K562 (cell line): ENCODE data around the gene GSTM1. TPM values are rescaled to one million over a fixed set of nuclear protein-coding genes. Genes with fewer than 3 reads are reported as not detected.

Experiments
- CREM ChIP-seq: IDR thresholded peaks from 2 replicates; pipeline ENCODE4 v1.6.1; 2014; ENCODE audit warnings: antibody characterized with exemption, low read depth
- DNMT1 ChIP-seq: fragments of 450-650 bp; IDR thresholded peaks from 2 replicates; pipeline ENCODE4 v1.6.1; 2016; ENCODE audit warnings: antibody characterized with exemption, mild to moderate bottlenecking
- HDAC2 ChIP-seq: fragments of 450-650 bp; IDR thresholded peaks from 2 replicates; pipeline ENCODE4 v1.6.1; 2016; ENCODE audit warnings: mild to moderate bottlenecking
- KLF16 ChIP-seq: IDR thresholded peaks from 2 replicates; pipeline ENCODE4 v1.6.1; 2016; ENCODE audit warnings: antibody characterized with exemption
- MAFK ChIP-seq: IDR thresholded peaks from 2 replicates; pipeline ENCODE4 v1.6.1; 2011; ENCODE audit warnings: low read length, improper control_type of control experiment
- MYC ChIP-seq, 2 experiments: fragments of 250-450 bp in 1 of 2; sonication (Bioruptor Pico) in 1 of 2; IDR thresholded peaks; 2 replicates each; pipeline versions ENCODE4 v1.5.1 to v1.6.1; 2012 to 2021; ENCODE audit warnings: low read depth in 2 of 2, borderline replicate concordance in 1 of 2, improper control_type of control experiment in 1 of 2, low read length in 1 of 2, mild to moderate bottlenecking in 1 of 2, moderate library complexity in 1 of 2
- MYNN ChIP-seq, 2 experiments: sonication (generic); formaldehyde crosslinking in 1 of 2; IDR thresholded peaks; 2 replicates each; pipeline versions ENCODE4 v1.5.0 to v1.6.1; 2016 to 2020; ENCODE audit warnings: antibody characterized with exemption in 1 of 2, missing genetic modification reagents in 1 of 2
- NEUROD1 ChIP-seq: fragments of 150-350 bp; IDR thresholded peaks from 2 replicates; pipeline ENCODE4 v1.6.1; 2014; ENCODE audit warnings: borderline replicate concordance, low read length, low read depth; ENCODE audit not compliant: partially characterized antibody
- NONO ChIP-seq, 2 experiments: fragments of 200-400 bp in 1 of 2; fragments of 450-650 bp in 1 of 2; formaldehyde crosslinking in 1 of 2; IDR thresholded peaks; 2 replicates each; pipeline ENCODE4 v1.6.1; 2017; ENCODE audit warnings: low read depth in 2 of 2, mild to moderate bottlenecking in 2 of 2, moderate library complexity in 2 of 2, low read length in 1 of 2
- POLR2B ChIP-seq: fragments of 450-650 bp; IDR thresholded peaks from 2 replicates; pipeline ENCODE4 v1.6.1; 2018; ENCODE audit warnings: low read depth; ENCODE audit not compliant: partially characterized antibody
- RB1 ChIP-seq: fragments of 450-650 bp; IDR thresholded peaks from 2 replicates; pipeline ENCODE4 v1.6.1; 2017; ENCODE audit warnings: low read depth, mild to moderate bottlenecking
- RCOR1 ChIP-seq, 2 experiments: IDR thresholded peaks; 2 replicates each; pipeline ENCODE4 v1.6.1; 2012; ENCODE audit warnings: low read depth in 2 of 2, low read length in 2 of 2, borderline replicate concordance in 1 of 2, improper control_type of control experiment in 1 of 2
- SMC3 ChIP-seq: conservative IDR thresholded peaks from 2 replicates; pipeline ENCODE4 v1.6.1; 2011; ENCODE audit warnings: low read depth, low read length, improper control_type of control experiment; ENCODE audit not compliant: insufficient read depth
- SNIP1 ChIP-seq: fragments of 450-650 bp; IDR thresholded peaks from 2 replicates; pipeline ENCODE4 v1.7.1; 2017; ENCODE audit warnings: low read depth, mild to moderate bottlenecking
- SPI1 ChIP-seq: IDR thresholded peaks from 2 replicates; pipeline ENCODE4 v1.6.1; 2011; ENCODE audit warnings: low read depth, low read length, control low read depth, borderline replicate concordance
- SRF ChIP-seq, 2 experiments: fragments of 250-450, 450-650 bp in 1 of 2; sonication (Bioruptor Pico) in 1 of 2; sonication (generic) in 1 of 2; formaldehyde crosslinking; IDR thresholded peaks; 2 replicates each; pipeline versions ENCODE4 v1.5.0 to v1.5.1; 2020 to 2022; ENCODE audit warnings: mild to moderate bottlenecking in 1 of 2, missing genetic modification reagents in 1 of 2
- ZBTB17 ChIP-seq: fragments of 450-650 bp; formaldehyde crosslinking; IDR thresholded peaks from 2 replicates; pipeline ENCODE4 v1.4.0; 2020; ENCODE audit warnings: mild to moderate bottlenecking
- ZFPM2 ChIP-seq: fragments of 250-450 bp; sonication (Bioruptor Pico); IDR thresholded peaks from 2 replicates; pipeline ENCODE4 v1.5.1; 2022; ENCODE audit warnings: mild to moderate bottlenecking
- ZNF197 ChIP-seq: fragments of 200-800 bp; sonication (Bioruptor generic); IDR thresholded peaks from 2 replicates; pipeline ENCODE4 v1.6.1; 2016; ENCODE audit warnings: low read depth, missing genetic modification characterization, missing compliant biosample characterization
- ZNF212 ChIP-seq: fragments of 450-650 bp; formaldehyde crosslinking; IDR thresholded peaks from 2 replicates; pipeline ENCODE4 v1.4.0; 2020; ENCODE audit warnings: mild to moderate bottlenecking
- ZNF644 ChIP-seq: fragments of 200-800 bp; sonication (Bioruptor generic); IDR thresholded peaks from 2 replicates; pipeline ENCODE4 v1.6.1; 2016; ENCODE audit warnings: low read depth, missing genetic modification characterization, missing compliant biosample characterization
- polyA plus RNA-seq, 8 experiments: library from polyadenylated mRNA; depleted of rRNA in 4 of 8; stranded (reverse) in 5 of 8; unstranded in 3 of 8; fragments of >200 nt; fragmentation: Nextera tagmentation in 2 of 8; fragmentation: Illumina TruSeq in 1 of 8; extraction: Ambion mirVana in 2 of 8; extraction: Trizol in 1 of 8; gene quantifications; 2 replicates each; pipeline versions ENCODE4 v1.2.1 to v1.2.3, GENCODE V29; 2011 to 2014; ENCODE audit warnings: inconsistent platforms in 1 of 8, missing spikeins in 1 of 8
- total RNA-seq, 7 experiments: library from RNA; depleted of rRNA in 6 of 7; stranded (reverse); fragments of >200 nt in 6 of 7; fragmentation: Illumina TruSeq in 2 of 7; extraction: Trizol in 2 of 7; gene quantifications; 2 replicates each; pipeline versions ENCODE4 v1.2.1 to v1.2.3, GENCODE V29; 2011 to 2021; ENCODE audit warnings: low replicate concordance in 1 of 7
- TF ChIP-seq, protein P1 (sequence below): sonication (generic); formaldehyde crosslinking; IDR thresholded peaks from 2 replicates; pipeline ENCODE4 v1.8.0; 2022; ENCODE audit warnings: mild to moderate bottlenecking, missing genetic modification reagents
- TF ChIP-seq, protein P2 (sequence below), 2 experiments: fragments of 250-450 bp in 1 of 2; fragments of 450-650 bp in 1 of 2; sonication (Bioruptor Pico) in 1 of 2; IDR thresholded peaks; 2 replicates each; pipeline versions ENCODE4 v1.6.1 to v1.8.0; 2016 to 2021; ENCODE audit warnings: mild to moderate bottlenecking in 2 of 2, moderate library complexity in 2 of 2, missing compliant biosample characterization in 1 of 2, missing genetic modification characterization in 1 of 2
- TF ChIP-seq, protein P3 (sequence below): fragments of 450-650 bp; formaldehyde crosslinking; IDR thresholded peaks from 2 replicates; pipeline ENCODE4 v1.4.0; 2020; ENCODE audit warnings: mild to moderate bottlenecking, moderate library complexity

GSTM1 gene
- total and polyA plus RNA-seq, 9 of the 15 experiments (the other 6 are each of a cell fraction or from before 2014, with no cell fraction given): not detected

DNA sequence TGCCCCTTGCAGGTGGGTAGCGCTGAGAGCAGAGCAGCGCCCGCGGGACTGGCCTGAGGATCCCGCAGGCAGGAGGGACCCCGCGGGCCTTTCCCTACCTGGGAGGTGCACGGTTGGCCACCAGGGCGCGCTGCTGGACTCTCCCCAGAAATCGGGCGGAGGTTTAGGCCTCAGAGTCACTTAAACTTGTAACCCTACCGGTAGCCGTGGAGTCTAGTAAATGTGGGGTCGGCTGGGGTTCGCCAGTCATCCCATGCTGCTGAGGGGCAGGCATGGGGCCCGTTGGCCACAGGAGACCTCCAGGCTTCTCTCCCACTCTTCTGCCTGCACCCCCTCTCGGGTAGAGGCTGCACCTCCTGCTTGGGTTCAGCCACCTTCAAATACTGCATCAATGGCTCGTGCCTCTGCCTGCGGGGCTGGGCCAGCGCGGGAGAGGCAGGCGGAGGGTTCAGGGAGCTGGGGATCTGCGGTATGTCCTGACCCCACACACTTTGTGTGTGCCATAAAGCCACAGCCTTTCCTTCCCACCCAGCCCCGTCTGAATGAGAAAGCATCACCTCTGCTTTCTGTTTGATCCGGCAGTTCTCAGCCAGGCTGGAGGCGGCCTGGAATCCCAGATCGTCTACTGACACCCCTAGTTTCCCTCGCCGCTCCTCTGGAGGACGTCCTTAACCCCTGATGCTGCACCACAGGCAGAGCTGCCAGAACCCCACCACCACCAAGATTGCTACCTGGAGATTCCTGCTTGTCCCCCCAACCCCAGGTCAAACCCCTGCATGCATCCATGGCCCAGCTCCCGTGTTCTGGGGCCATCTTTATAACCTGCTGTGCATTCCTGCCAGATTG, 44.0 kb upstream of the GSTM1 start (continued):
- TF ChIP-seq, protein P1, sequence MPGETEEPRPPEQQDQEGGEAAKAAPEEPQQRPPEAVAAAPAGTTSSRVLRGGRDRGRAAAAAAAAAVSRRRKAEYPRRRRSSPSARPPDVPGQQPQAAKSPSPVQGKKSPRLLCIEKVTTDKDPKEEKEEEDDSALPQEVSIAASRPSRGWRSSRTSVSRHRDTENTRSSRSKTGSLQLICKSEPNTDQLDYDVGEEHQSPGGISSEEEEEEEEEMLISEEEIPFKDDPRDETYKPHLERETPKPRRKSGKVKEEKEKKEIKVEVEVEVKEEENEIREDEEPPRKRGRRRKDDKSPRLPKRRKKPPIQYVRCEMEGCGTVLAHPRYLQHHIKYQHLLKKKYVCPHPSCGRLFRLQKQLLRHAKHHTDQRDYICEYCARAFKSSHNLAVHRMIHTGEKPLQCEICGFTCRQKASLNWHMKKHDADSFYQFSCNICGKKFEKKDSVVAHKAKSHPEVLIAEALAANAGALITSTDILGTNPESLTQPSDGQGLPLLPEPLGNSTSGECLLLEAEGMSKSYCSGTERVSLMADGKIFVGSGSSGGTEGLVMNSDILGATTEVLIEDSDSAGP (CRISPR knock-in tag): peak; percentile 12; the same call in 1 of the 2 replicates
- no peak for TF ChIP-seq HDAC2
- TF ChIP-seq, protein P2, sequence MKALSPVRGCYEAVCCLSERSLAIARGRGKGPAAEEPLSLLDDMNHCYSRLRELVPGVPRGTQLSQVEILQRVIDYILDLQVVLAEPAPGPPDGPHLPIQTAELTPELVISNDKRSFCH (CRISPR knock-in tag; IDR thresholded peaks at IDR 0.05): no peak
- TF ChIP-seq, protein P2 (tag; IDR thresholded peaks at IDR 0.05): no peak
- TF ChIP-seq NONO (IDR thresholded peaks at IDR 0.05; ENCODE audit: low read depth in 2 of 2, low read length in 1 of 2): 0 out of 4 replicates have a peak, but pooled peaks of 1 of the 2 experiments have one; percentile 37
- TF ChIP-seq, protein P3, sequence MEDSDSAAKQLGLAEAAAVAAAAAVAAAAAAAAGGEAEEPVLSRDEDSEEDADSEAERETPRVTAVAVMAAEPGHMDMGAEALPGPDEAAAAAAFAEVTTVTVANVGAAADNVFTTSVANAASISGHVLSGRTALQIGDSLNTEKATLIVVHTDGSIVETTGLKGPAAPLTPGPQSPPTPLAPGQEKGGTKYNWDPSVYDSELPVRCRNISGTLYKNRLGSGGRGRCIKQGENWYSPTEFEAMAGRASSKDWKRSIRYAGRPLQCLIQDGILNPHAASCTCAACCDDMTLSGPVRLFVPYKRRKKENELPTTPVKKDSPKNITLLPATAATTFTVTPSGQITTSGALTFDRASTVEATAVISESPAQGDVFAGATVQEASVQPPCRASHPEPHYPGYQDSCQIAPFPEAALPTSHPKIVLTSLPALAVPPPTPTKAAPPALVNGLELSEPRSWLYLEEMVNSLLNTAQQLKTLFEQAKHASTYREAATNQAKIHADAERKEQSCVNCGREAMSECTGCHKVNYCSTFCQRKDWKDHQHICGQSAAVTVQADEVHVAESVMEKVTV (CRISPR knock-in tag): peak; percentile 81
- TF ChIP-seq MAFK: no peak; the same call in 1 of the 2 replicates
- TF ChIP-seq CREM: 0 out of 2 replicates have a peak, but pooled peaks have one; percentile 26
- peak; percentile 94 for TF ChIP-seq SMC3
- TF ChIP-seq RCOR1 (IDR thresholded peaks at IDR 0.05; ENCODE audit: borderline replicate concordance in 1 of 2, low read depth in 2 of 2, low read length in 2 of 2): peak in 1 of 2 experiments; percentile 80; a peak in 1 of 4 replicates
- no peak for TF ChIP-seq ZNF197 (CRISPR knock-in tag)
- no peak for TF ChIP-seq ZNF212 (CRISPR knock-in tag)
- no peak for TF ChIP-seq DNMT1
- TF ChIP-seq ZFPM2: no peak
- 0 out of 2 replicates have a peak, but pooled peaks have one; percentile 30 for TF ChIP-seq MYC (IDR thresholded peaks at IDR 0.05; ENCODE audit: low read depth, low read length)
- no peak for TF ChIP-seq MYC (CRISPR knock-in tag; IDR thresholded peaks at IDR 0.05; ENCODE audit: borderline replicate concordance, low read depth)
- TF ChIP-seq SPI1: no peak
- peak; percentile 68 for TF ChIP-seq RB1
- TF ChIP-seq POLR2B: no peak
- 0 out of 4 replicates have a peak, but pooled peaks of 1 of the 2 experiments have one; percentile 14 for TF ChIP-seq SRF (CRISPR knock-in tag; IDR thresholded peaks at IDR 0.05)
- TF ChIP-seq NEUROD1: peak; percentile 42
- no peak for TF ChIP-seq ZNF644
- 0 out of 2 replicates have a peak, but pooled peaks have one; percentile 29 for TF ChIP-seq MYNN (IDR thresholded peaks at IDR 0.05)
- TF ChIP-seq MYNN (CRISPR knock-in tag; IDR thresholded peaks at IDR 0.05): no peak
- no peak for TF ChIP-seq ZBTB17 (CRISPR knock-in tag)
- no peak for TF ChIP-seq SNIP1
- TF ChIP-seq KLF16: peak; percentile 21; the same call in 1 of the 2 replicates
